A549 (cell line): ENCODE measurements around the gene SRSF12. TPM values are rescaled to one million over a fixed set of nuclear protein-coding genes. Genes with fewer than 3 reads are reported as not detected.

Experiments used
- ATAC-seq, 2 experiments: fragments of 200-7000 bp in 1 of 2; fragments of >200 bp in 1 of 2; cut with Nextera tagmentation in 1 of 2; cut with Tn5 transposase in 1 of 2; 3 replicates each; pipeline versions ENCODE4 v1.8.0 to v1.9.1; 2018 to 2020; ENCODE audit warnings: mild to moderate bottlenecking in 1 of 2, moderate library complexity in 1 of 2
- CTCF ChIA-PET: fragments of 300-600 bp; sonication (Branson Sonifier 250); formaldehyde crosslinking; extraction: SDS; loops from one replicate; lab custom pipeline; 2021; ENCODE audit warnings: antibody characterized with exemption, inconsistent platforms; lab: Yijun Ruan, JAX
- POLR2A ChIA-PET: fragments of 350-600 bp; formaldehyde crosslinking; extraction: SDS; loops from one replicate; lab custom pipeline; 2021; ENCODE audit warnings: antibody characterized with exemption, inconsistent platforms; lab: Yijun Ruan, JAX
- DNase-seq, 2 experiments: peaks; one replicate each; pipeline versions ENCODE4 v3.0.0 to v3.0.0-alpha.2; 2011 to 2016; ENCODE audit warnings: low read depth in 1 of 2, low spot score in 1 of 2
- FAIRE-seq: peaks from 2 replicates; lab custom pipeline; 2011; peaks lifted over from hg19 to GRCh38; lab: Jason Lieb, UNC
- H3K27ac ChIP-seq, 2 experiments: fragments of >200 bp; sonication (Bioruptor Twin); formaldehyde crosslinking; 3 replicates each; pipeline ENCODE4 v1.5.1; 2016 to 2017
- H3K4me1 ChIP-seq: fragments of >200 bp; sonication (Bioruptor Twin); formaldehyde crosslinking; 3 replicates; pipeline ENCODE4 v1.6.1; 2016
- H3K4me2 ChIP-seq: fragments of >200 bp; sonication (Bioruptor Twin); formaldehyde crosslinking; 3 replicates; pipeline ENCODE4 v1.6.1; 2016
- H3K4me3 ChIP-seq: fragments of >200 bp; sonication (Bioruptor Twin); formaldehyde crosslinking; 3 replicates; pipeline ENCODE4 v1.5.1; 2016
- H3K9me3 ChIP-seq: fragments of >200 bp; sonication (Bioruptor Twin); formaldehyde crosslinking; 3 replicates; pipeline ENCODE4 v1.6.1; 2016
- CEBPB ChIP-seq, 2 experiments: fragments of >200 bp in 1 of 2; sonication (Bioruptor Twin) in 1 of 2; formaldehyde crosslinking in 1 of 2; IDR thresholded peaks; 2 replicates each; pipeline ENCODE4 v1.6.1; 2012 to 2016
- CHD2 ChIP-seq: fragments of 150-350 bp; IDR thresholded peaks from 2 replicates; pipeline ENCODE4 v1.6.1; 2014; ENCODE audit warnings: low read length; ENCODE audit not compliant: partially characterized antibody
- CTCF ChIP-seq: fragments of >200 bp; sonication (Bioruptor Twin); formaldehyde crosslinking; IDR thresholded peaks from 3 replicates; pipeline ENCODE4 v1.5.1; 2016
- ELK1 ChIP-seq: fragments of 150-350 bp; IDR thresholded peaks from 2 replicates; pipeline ENCODE4 v1.6.1; 2014; ENCODE audit warnings: low read depth, mild to moderate bottlenecking, low read length
- FOSL2 ChIP-seq, 2 experiments: fragments of 450-650 bp in 1 of 2; fragments of >200 bp in 1 of 2; sonication (Bioruptor Twin) in 1 of 2; formaldehyde crosslinking; IDR thresholded peaks; 2 replicates each; pipeline versions ENCODE4 v1.5.0 to v1.6.1; 2016 to 2020; ENCODE audit warnings: mild to moderate bottlenecking in 1 of 2, moderate library complexity in 1 of 2
- FOXS1 ChIP-seq: fragments of 250-450 bp; sonication (Bioruptor Pico); IDR thresholded peaks from 2 replicates; pipeline ENCODE4 v1.5.0; 2020; ENCODE audit warnings: mild to moderate bottlenecking, moderate library complexity
- HDAC2 ChIP-seq: fragments of 200-600 bp; sonication (generic); IDR thresholded peaks from 2 replicates; pipeline ENCODE4 v1.6.1; 2016
- HES2 ChIP-seq: fragments of >200 bp; sonication (Bioruptor Twin); formaldehyde crosslinking; IDR thresholded peaks from 2 replicates; pipeline ENCODE4 v1.6.1; 2016
- HOXB13 ChIP-seq: fragments of 250-450 bp; sonication (Bioruptor Pico); IDR thresholded peaks from 2 replicates; pipeline ENCODE4 v1.5.0; 2020; ENCODE audit warnings: low read depth, mild to moderate bottlenecking, moderate library complexity
- HOXB5 ChIP-seq: fragments of 250-450 bp; sonication (Bioruptor Pico); IDR thresholded peaks from 2 replicates; pipeline ENCODE4 v1.5.0; 2020; ENCODE audit warnings: mild to moderate bottlenecking, moderate library complexity
- JUN ChIP-seq, 2 experiments: fragments of >200 bp; sonication (Bioruptor Twin); formaldehyde crosslinking; IDR thresholded peaks; 2 replicates in 1 of 2; 3 replicates in 1 of 2; pipeline ENCODE4 v1.6.1; 2016 to 2017
- JUNB ChIP-seq: fragments of >200 bp; sonication (Bioruptor Twin); formaldehyde crosslinking; IDR thresholded peaks from 2 replicates; pipeline ENCODE4 v1.6.1; 2016
- MAFK ChIP-seq: fragments of 450-650 bp; IDR thresholded peaks from 2 replicates; pipeline ENCODE4 v1.6.1; 2014; ENCODE audit not compliant: partially characterized antibody
- MAX ChIP-seq: IDR thresholded peaks from 2 replicates; pipeline ENCODE4 v1.6.1; 2012
- NFE2L2 ChIP-seq: fragments of 150-350 bp; conservative IDR thresholded peaks from 2 replicates; pipeline ENCODE4 v1.6.1; 2014; ENCODE audit warnings: low read length
- NPAS2 ChIP-seq: fragments of 250-450 bp; sonication (Bioruptor Pico); IDR thresholded peaks from 2 replicates; pipeline ENCODE4 v1.8.0; 2022; ENCODE audit warnings: mild to moderate bottlenecking, moderate library complexity, borderline replicate concordance
- RNF2 ChIP-seq: fragments of 200-600 bp; sonication (generic); IDR thresholded peaks from 2 replicates; pipeline ENCODE4 v1.6.1; 2016; ENCODE audit warnings: low read depth, mild to moderate bottlenecking, antibody characterized with exemption, moderate library complexity, borderline replicate concordance
- TP53 ChIP-seq: fragments of 250-450 bp; sonication (Bioruptor Pico); IDR thresholded peaks from 2 replicates; pipeline ENCODE4 v1.5.0; 2021; ENCODE audit warnings: mild to moderate bottlenecking, moderate library complexity
- ZC3H11A ChIP-seq: fragments of 450-650 bp; IDR thresholded peaks from 2 replicates; pipeline ENCODE4 v1.6.1; 2014; ENCODE audit warnings: antibody characterized with exemption, mild to moderate bottlenecking
- ZNF302 ChIP-seq: fragments of 250-450 bp; sonication (Bioruptor Pico); IDR thresholded peaks from 2 replicates; pipeline ENCODE4 v1.9.0; 2021; ENCODE audit warnings: inconsistent platforms, mild to moderate bottlenecking, moderate library complexity
- WGBS: methylation state at CpG from one replicate; pipeline ENCODE4 v1.1.6; 2017; ENCODE audit errors: missing lambda C conversion rate; 5-methylcytosine and 5-hydroxymethylcytosine counted together
- polyA plus RNA-seq, 4 experiments: library from polyadenylated mRNA; depleted of rRNA in 3 of 4; stranded (reverse); fragments of >200 nt; fragmentation: RNase III in 1 of 4; extraction: RNeasy Plus Mini Kit Qiagen cat#74134 plus additional on column Dnase treatment in 1 of 4; gene quantifications; 2 replicates in 3 of 4; 3 replicates in 1 of 4; pipeline ENCODE4 v1.2.3, GENCODE V29; 2011 to 2017

SRSF12 gene
- polyA plus RNA-seq, 2 of the 4 experiments (the other 2 are of a cell fraction) = 1.5 to 2.7 TPM

- H3K4me1 ChIP-seq = peaks cover 20% of the 10 kb centered on the region
- FAIRE-seq (no peak), ATAC-seq (no peak), DNase-seq (no peak)
- H3K4me3 ChIP-seq = no peak overlapping the region
- WGBS = 78% methylated on average over 4 of the region's 4 CpGs
- H3K27ac ChIP-seq = no peak overlapping the region
- H3K4me2 ChIP-seq = no peak overlapping the region
- POLR2A ChIA-PET = no interaction called here
- CTCF ChIA-PET = no interaction called here
- no peaks in the 10 kb centered on the region for H3K9me3 ChIP-seq
- peak; percentile 86 for TF ChIP-seq MAFK
- TF ChIP-seq CHD2 = no peak
- no peak for TF ChIP-seq ZNF302 (CRISPR knock-in tag)
- TF ChIP-seq HOXB5 (CRISPR knock-in tag) = no peak
- no peak for TF ChIP-seq CTCF
Observed at GRCh38 chr6:89054208-89054607, 63.7 kb downstream of the SRSF12 start.

GRCh38 chr6:89051676-89052075 lies 66.2 kb downstream of the SRSF12 start:
- H3K4me1 ChIP-seq = peaks cover 45% of the 10 kb centered on the region

GRCh38 chr6:89050697-89051096 lies 67.2 kb downstream of the SRSF12 start:
- peak overlapping the region; percentile 64 for H3K4me2 ChIP-seq
- TF ChIP-seq HDAC2 (no peak), RNF2 (no peak)
- DNase-seq (no peak), ATAC-seq (no peak), FAIRE-seq (no peak)
- POLR2A ChIA-PET = interaction anchor here (5.3 kb wide), 1 partner anchor 30 kb away, joined by 38 read pairs; the partner anchor contains the start of gene PNRC1
- peak overlapping the region; percentile 82 to 86 for H3K27ac ChIP-seq
- CTCF ChIA-PET = interaction anchor here (1.0 to 1.4 kb wide), 2 partner anchors 24 to 67 kb away, joined by 3 read pairs; no protein-coding TSS in a partner anchor
- H3K9me3 ChIP-seq = no peaks in the 10 kb centered on the region
- 65% methylated on average over 3 of the region's 3 CpGs for WGBS
- H3K4me3 ChIP-seq = no peak overlapping the region
- H3K4me1 ChIP-seq = peaks cover 55% of the 10 kb centered on the region

More at GRCh38 chr6:89051676-89052075, 66.2 kb downstream of the SRSF12 start:
- peak overlapping the region; percentile 82 to 86; a peak in 5 of 6 replicates for H3K27ac ChIP-seq
- no peak overlapping the region for H3K4me3 ChIP-seq
- ChIA-PET CTCF (interaction anchor here (1.2 kb wide), 1 partner anchor 16 kb away, joined by 3 read pairs; no protein-coding TSS in a partner anchor), POLR2A (interaction anchor here (5.3 kb wide), 1 partner anchor 29 kb away, joined by 38 read pairs; the partner anchor contains the start of gene PNRC1)
- no peak for TF ChIP-seq MAFK
- TF ChIP-seq NFE2L2 = no peak
- TF ChIP-seq NPAS2 (CRISPR knock-in tag) = no peak
- TF ChIP-seq ELK1 = no peak
- TF ChIP-seq HOXB13 (CRISPR knock-in tag) = no peak
- no peak for TF ChIP-seq MAX
- TF ChIP-seq FOSL2 (IDR thresholded peaks at IDR 0.05) = no peak
- TF ChIP-seq FOSL2 (CRISPR knock-in tag; IDR thresholded peaks at IDR 0.05) = no peak
- TF ChIP-seq TP53 (CRISPR knock-in tag) = no peak
- TF ChIP-seq ZNF302 (CRISPR knock-in tag) = no peak
- TF ChIP-seq CEBPB (IDR thresholded peaks at IDR 0.05) = no peak
- TF ChIP-seq ZC3H11A = no peak
- no peak for DNase-seq
- H3K4me2 ChIP-seq = no peak overlapping the region
- no peak for ATAC-seq
- WGBS = 68% methylated on average over 3 of the region's 3 CpGs
- H3K9me3 ChIP-seq = no peaks in the 10 kb centered on the region
- no peak for FAIRE-seq

- peak in 1 of 2 experiments; percentile 30 for DNase-seq
- peak; percentile 22 to 65 for ATAC-seq
- ChIA-PET CTCF (interaction anchor here (1.0 to 1.4 kb wide), 2 partner anchors 24 to 66 kb away, joined by 3 read pairs; no protein-coding TSS in a partner anchor), POLR2A (interaction anchor here (5.3 kb wide), 1 partner anchor 30 kb away, joined by 38 read pairs; the partner anchor contains the start of gene PNRC1)
- FAIRE-seq = no peak
- H3K9me3 ChIP-seq = no peaks in the 10 kb centered on the region
- H3K4me1 ChIP-seq = peaks cover 60% of the 10 kb centered on the region
- 20% methylated on average over 3 of the region's 3 CpGs for WGBS
- peak overlapping the region; percentile 64 for H3K4me2 ChIP-seq
- peak overlapping the region; percentile 82 to 86 for H3K27ac ChIP-seq
- H3K4me3 ChIP-seq = no peak overlapping the region
- TF ChIP-seq HES2 (peak; percentile 70; the same call in 1 of the 2 replicates), JUNB (no peak), JUN (IDR thresholded peaks at IDR 0.05) (peak in 1 of 2 experiments; percentile 28; a peak in 1 of 5 replicates), FOXS1 (no peak), CEBPB (IDR thresholded peaks at IDR 0.05) (peak; percentile 87 to 91)
Observed at GRCh38 chr6:89050155-89050554, 67.7 kb downstream of the SRSF12 start.
